Tibial nerve (tissue), 4 donors: ENCODE data around the gene CAMK2B. TPM values are rescaled to one million over a fixed set of nuclear protein-coding genes. Genes with fewer than 3 reads are reported as not detected.

Source experiments
- DNase-seq, 2 donors: peaks; one replicate each; pipeline ENCODE4 v3.0.0-alpha.2; 2019; ENCODE audit warnings: low spot score in 2 of 2
- H3K27ac ChIP-seq, 4 donors: fragments of 200-600 bp; sonication (generic) in 3 of 4; one replicate each; pipeline ENCODE4 v1.5.1; 2017 to 2019; ENCODE audit warnings: mild to moderate bottlenecking in 1 of 4
- H3K27me3 ChIP-seq, 2 donors: fragments of 200-600 bp; sonication (generic) in 1 of 2; one replicate each; pipeline versions ENCODE4 v1.5.1 to v1.6.0; 2017 to 2019
- H3K36me3 ChIP-seq, 3 donors: fragments of 200-600 bp; sonication (generic); one replicate each; pipeline ENCODE4 v1.5.1; 2018 to 2019
- H3K4me1 ChIP-seq, 4 donors: fragments of 200-600 bp; sonication (generic) in 3 of 4; one replicate each; pipeline ENCODE4 v1.5.1; 2017 to 2019
- H3K4me3 ChIP-seq, 4 donors: fragments of 200-600 bp; sonication (generic) in 3 of 4; one replicate each; pipeline ENCODE4 v1.5.1; 2017 to 2019; ENCODE audit warnings: mild to moderate bottlenecking in 1 of 4, moderate library complexity in 1 of 4
- H3K9me3 ChIP-seq, 4 donors: fragments of 200-600 bp; sonication (generic) in 3 of 4; one replicate each; pipeline ENCODE4 v1.5.1; 2017 to 2019
- CTCF ChIP-seq, 5 experiments: fragments of 200-600 bp in 3 of 5; fragments of 450-650 bp in 2 of 5; sonication (generic) in 3 of 5; IDR thresholded peaks; one replicate each; pipeline ENCODE4 v1.5.1; 2016 to 2019; ENCODE audit warnings: antibody characterized with exemption in 5 of 5, mild to moderate bottlenecking in 3 of 5, moderate library complexity in 2 of 5
- EP300 ChIP-seq, 2 donors: sonication (generic); formaldehyde crosslinking; IDR thresholded peaks; one replicate each; pipeline ENCODE4 v1.6.1; 2017; ENCODE audit warnings: antibody characterized with exemption in 2 of 2, mild to moderate bottlenecking in 1 of 2
- POLR2A ChIP-seq, 2 donors: fragments of 450-650 bp; IDR thresholded peaks; one replicate each; pipeline ENCODE4 v1.6.1; 2017; ENCODE audit warnings: antibody characterized with exemption in 2 of 2, mild to moderate bottlenecking in 2 of 2, moderate library complexity in 2 of 2
- WGBS, 2 donors: methylation state at CpG; one replicate each; pipeline ENCODE4 v1.1.5; 2018; 5-methylcytosine and 5-hydroxymethylcytosine counted together
- total RNA-seq, 4 donors: library from RNA; depleted of rRNA; stranded (reverse); fragments of >200 nt; gene quantifications; one replicate each; pipeline ENCODE4 v1.1.0, GENCODE V29; 2016

CAMK2B gene
- total RNA-seq, 4 donors from 2014 or later: 9.0 to 14.7 (median 10.9) TPM

GRCh38 chr7:44326261-44327125, 1.1 kb upstream of the CAMK2B start:
- Histone ChIP-seq H3K27ac (peak overlapping the region in 1 of 4 donors; percentile 56), H3K4me1 (peaks cover 0 to 14% (median 0%) of the 10 kb centered on the region in 4 donors), H3K27me3 (peaks cover 0 to 29% of the 10 kb centered on the region in 2 donors), H3K4me3 (no peak overlapping the region), H3K9me3 (no peaks in the 10 kb centered on the region), H3K36me3 (no peaks in the 10 kb centered on the region)
- DNase-seq: no peak
- WGBS, 2 donors: 55 to 56% methylated on average over 8 to 12 of the region's 12 CpGs
- TF ChIP-seq EP300 (IDR thresholded peaks at IDR 0.05): no peak
- TF ChIP-seq POLR2A (IDR thresholded peaks at IDR 0.05): no peak
- no peak for TF ChIP-seq CTCF (IDR thresholded peaks at IDR 0.05)

DNA sequence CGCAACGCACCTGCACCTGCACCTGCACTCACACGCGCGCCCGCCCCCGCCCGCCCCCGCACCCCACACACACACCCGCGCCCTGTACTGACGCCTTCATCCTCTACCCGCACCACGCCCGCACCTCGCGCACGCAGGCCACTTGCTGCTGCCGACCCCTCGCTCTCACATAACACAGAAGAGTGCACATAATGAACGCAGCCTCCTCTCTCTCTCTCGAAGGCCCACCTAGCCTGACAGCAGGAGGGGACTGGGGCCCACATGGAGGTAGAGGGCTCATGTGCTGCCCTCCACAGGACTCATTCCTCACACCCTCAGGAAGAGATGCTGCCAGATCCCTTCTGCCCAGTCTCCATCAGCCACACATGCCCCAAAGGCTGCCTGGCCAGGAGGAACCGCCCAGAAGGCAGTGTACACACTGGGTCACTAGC, 432 bp upstream of the CAMK2B start:
- no peak for TF ChIP-seq EP300 (IDR thresholded peaks at IDR 0.05)
- TF ChIP-seq POLR2A (IDR thresholded peaks at IDR 0.05): no peak
- TF ChIP-seq CTCF (IDR thresholded peaks at IDR 0.05): no peak
- no peak for DNase-seq

GRCh38 chr7:44324481-44325200, 753 bp downstream of the CAMK2B start:
- DNase-seq: no peak
- peak overlapping the region in 3 of 4 donors; percentile 51 to 79 (median 72) for H3K27ac ChIP-seq
- no peaks in the 10 kb centered on the region for H3K9me3 ChIP-seq
- H3K27me3 ChIP-seq: peaks cover 0 to 29% of the 10 kb centered on the region in 2 donors
- H3K36me3 ChIP-seq: no peaks in the 10 kb centered on the region
- peak overlapping the region in 3 of 4 donors; percentile 12 to 52 (median 14) for H3K4me3 ChIP-seq
- TF ChIP-seq EP300 (IDR thresholded peaks at IDR 0.05): no peak
- TF ChIP-seq POLR2A (IDR thresholded peaks at IDR 0.05): no peak
- WGBS, 2 donors: 6 to 14% methylated on average over 18 to 27 of the region's 61 CpGs
- H3K4me1 ChIP-seq: peaks cover 0 to 14% (median 0%) of the 10 kb centered on the region in 4 donors

More for the DNA sequence above, 432 bp upstream of the CAMK2B start:
- Histone ChIP-seq H3K36me3 (no peaks in the 10 kb centered on the region), H3K27ac (peak overlapping the region in 1 of 4 donors; percentile 56), H3K4me1 (peaks cover 0 to 14% (median 0%) of the 10 kb centered on the region in 4 donors), H3K27me3 (peaks cover 0 to 29% of the 10 kb centered on the region in 2 donors), H3K9me3 (no peaks in the 10 kb centered on the region), H3K4me3 (peak overlapping the region in 1 of 4 donors; percentile 52)
- 8 to 12% methylated on average over 2 to 10 of the region's 23 CpGs for WGBS, 2 donors

DNA sequence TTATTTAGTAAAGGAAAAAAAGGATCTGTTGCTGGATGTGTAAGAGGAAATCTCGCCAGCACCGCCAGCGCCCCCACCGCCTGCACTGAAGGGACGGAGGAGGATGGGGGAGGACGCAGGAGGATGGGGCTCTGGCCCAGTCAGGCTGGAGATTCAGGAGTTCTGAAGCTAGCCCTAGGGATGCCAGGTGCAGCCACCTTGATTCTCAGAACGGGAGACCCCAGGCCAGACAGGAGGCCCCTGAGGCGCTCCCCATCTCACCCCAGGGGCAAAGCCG, 1.3 kb downstream of the CAMK2B start:
- H3K9me3 ChIP-seq: no peaks in the 10 kb centered on the region
- no peak for TF ChIP-seq POLR2A (IDR thresholded peaks at IDR 0.05)
- no peak for TF ChIP-seq EP300 (IDR thresholded peaks at IDR 0.05)
- peak overlapping the region in 1 of 4 donors; percentile 52 for H3K4me3 ChIP-seq
- DNase-seq: no peak
- peaks cover 0 to 14% (median 0%) of the 10 kb centered on the region in 4 donors for H3K4me1 ChIP-seq
- WGBS, 2 donors: 20 to 24% methylated on average over 9 of the region's 9 CpGs
- peak overlapping the region in 3 of 4 donors; percentile 51 to 79 (median 72) for H3K27ac ChIP-seq
- no peaks in the 10 kb centered on the region for H3K36me3 ChIP-seq
- peaks cover 0 to 29% of the 10 kb centered on the region in 2 donors for H3K27me3 ChIP-seq

DNA sequence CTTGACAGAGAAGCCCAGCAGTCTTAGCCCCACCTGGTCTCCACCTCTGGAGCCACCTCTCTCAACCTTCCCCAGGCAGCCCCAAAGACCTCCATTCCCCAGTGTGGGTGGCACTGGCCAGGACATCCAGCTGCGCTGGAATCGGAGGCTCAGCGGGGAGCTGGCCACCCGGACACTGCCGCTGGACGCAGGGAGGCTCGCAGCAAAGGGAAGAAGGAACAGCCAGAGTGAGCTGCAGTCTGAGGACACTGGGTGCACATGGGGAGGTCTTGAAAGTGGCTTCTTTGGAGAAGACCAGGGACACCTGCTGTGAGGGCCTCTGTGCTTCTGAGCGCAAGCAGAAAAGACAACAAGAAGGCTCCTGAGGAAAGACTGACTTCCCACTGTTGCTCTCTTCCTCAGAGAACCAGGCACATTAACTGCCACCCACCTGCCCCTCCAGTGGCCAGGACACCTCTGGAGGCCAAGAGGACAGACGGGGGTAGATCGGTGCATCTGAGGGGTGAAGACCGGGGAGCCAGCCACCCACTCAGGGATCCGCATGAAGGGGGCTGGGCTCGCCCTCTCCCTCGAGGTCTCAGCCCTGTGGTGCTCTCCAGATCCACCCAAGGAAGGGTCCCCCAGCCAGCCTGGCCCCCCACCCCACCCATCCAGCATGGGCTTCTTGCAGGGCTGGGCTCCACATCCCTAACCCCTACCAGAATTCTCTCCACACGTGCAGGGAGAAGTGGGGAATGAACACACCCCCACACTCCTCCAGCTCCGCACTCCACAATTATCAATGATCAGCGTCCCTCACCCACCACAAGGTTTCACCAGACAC, 1.8 kb downstream of the CAMK2B start:
- 73 to 80% methylated on average over 13 to 17 of the region's 17 CpGs for WGBS, 2 donors
- no peaks in the 10 kb centered on the region for H3K36me3 ChIP-seq

More for the DNA sequence above, 1.8 kb downstream of the CAMK2B start:
- Histone ChIP-seq H3K27me3 (peaks cover 0 to 29% of the 10 kb centered on the region in 2 donors), H3K27ac (peak overlapping the region in 2 of 4 donors; percentile 72 to 79), H3K4me1 (peaks cover 0 to 14% (median 0%) of the 10 kb centered on the region in 4 donors), H3K4me3 (peak overlapping the region in 1 of 4 donors; percentile 52), H3K9me3 (no peaks in the 10 kb centered on the region)
- DNase-seq: no peak
- TF ChIP-seq POLR2A (IDR thresholded peaks at IDR 0.05) (no peak), CTCF (IDR thresholded peaks at IDR 0.05) (no peak), EP300 (IDR thresholded peaks at IDR 0.05) (no peak)
